HepG2 (cell line): ENCODE measurements around the gene L2HGDH. TPM values are rescaled to one million over a fixed set of nuclear protein-coding genes. Genes with fewer than 3 reads are reported as not detected.

Source experiments
- ATRX ChIP-seq: sonication (generic); formaldehyde crosslinking; IDR thresholded peaks from 2 replicates; pipeline ENCODE4 v1.4.0; 2020; ENCODE audit warnings: missing genetic modification reagents, borderline replicate concordance
- CAMTA2 ChIP-seq: sonication (generic); formaldehyde crosslinking; IDR thresholded peaks from 2 replicates; pipeline ENCODE4 v1.4.0; 2020; ENCODE audit warnings: mild to moderate bottlenecking, missing genetic modification reagents, borderline replicate concordance
- IRF2 ChIP-seq: IDR thresholded peaks from 2 replicates; pipeline ENCODE4 v1.6.1; 2018; ENCODE audit warnings: missing genetic modification reagents, missing compliant biosample characterization
- MEIS1 ChIP-seq: sonication (generic); formaldehyde crosslinking; IDR thresholded peaks from 2 replicates; pipeline ENCODE4 v1.9.0; 2021; ENCODE audit warnings: mild to moderate bottlenecking, missing genetic modification reagents, moderate library complexity, borderline replicate concordance
- MIER2 ChIP-seq: IDR thresholded peaks from 2 replicates; pipeline ENCODE4 v1.6.1; 2016; ENCODE audit warnings: missing biosample characterization, missing genetic modification reagents
- PAF1 ChIP-seq: IDR thresholded peaks from 2 replicates; pipeline ENCODE4 v1.6.1; 2016; ENCODE audit warnings: missing genetic modification reagents, missing compliant biosample characterization
- PAWR ChIP-seq: sonication (generic); formaldehyde crosslinking; IDR thresholded peaks from 2 replicates; pipeline ENCODE4 v1.4.0; 2020; ENCODE audit warnings: missing genetic modification reagents, mild to moderate bottlenecking, borderline replicate concordance
- RARG ChIP-seq: sonication (generic); formaldehyde crosslinking; IDR thresholded peaks from 2 replicates; pipeline ENCODE4 v1.4.0; 2020; ENCODE audit warnings: low read depth, mild to moderate bottlenecking, missing genetic modification reagents
- REST ChIP-seq, 2 experiments: IDR thresholded peaks; 2 replicates each; pipeline ENCODE4 v1.6.1; 2011 to 2012; ENCODE audit warnings: low read length in 2 of 2, borderline replicate concordance in 1 of 2, low read depth in 1 of 2, mild to moderate bottlenecking in 1 of 2, moderate library complexity in 1 of 2
- SNAPC2 ChIP-seq: sonication (generic); formaldehyde crosslinking; IDR thresholded peaks from 2 replicates; pipeline ENCODE4 v1.8.1; 2022; ENCODE audit warnings: mild to moderate bottlenecking, missing genetic modification reagents
- STAT5B ChIP-seq: sonication (generic); formaldehyde crosslinking; IDR thresholded peaks from 2 replicates; pipeline ENCODE4 v1.4.0; 2020; ENCODE audit warnings: missing genetic modification reagents
- ZBTB33 ChIP-seq: sonication (generic); formaldehyde crosslinking; IDR thresholded peaks from 2 replicates; pipeline ENCODE4 v1.4.0; 2020; ENCODE audit warnings: missing genetic modification reagents
- ZC3H13 ChIP-seq: sonication (generic); formaldehyde crosslinking; IDR thresholded peaks from 2 replicates; pipeline ENCODE4 v1.8.1; 2023; ENCODE audit warnings: mild to moderate bottlenecking, missing genetic modification reagents, moderate library complexity
- ZHX1 ChIP-seq: sonication (generic); formaldehyde crosslinking; IDR thresholded peaks from 2 replicates; pipeline ENCODE4 v1.8.1; 2022; ENCODE audit warnings: low read depth, mild to moderate bottlenecking, missing genetic modification reagents
- ZNF230 ChIP-seq: sonication (generic); formaldehyde crosslinking; IDR thresholded peaks from 2 replicates; pipeline ENCODE4 v1.4.0; 2020; ENCODE audit warnings: mild to moderate bottlenecking, missing genetic modification reagents
- ZNF414 ChIP-seq: sonication (generic); formaldehyde crosslinking; IDR thresholded peaks from 2 replicates; pipeline ENCODE4 v1.5.0; 2020; ENCODE audit warnings: missing genetic modification reagents
- ZNF619 ChIP-seq: sonication (generic); formaldehyde crosslinking; IDR thresholded peaks from 2 replicates; pipeline ENCODE4 v1.4.0; 2020; ENCODE audit warnings: mild to moderate bottlenecking, missing genetic modification reagents
- ZNF784 ChIP-seq: sonication (generic); formaldehyde crosslinking; IDR thresholded peaks from 2 replicates; pipeline ENCODE4 v1.5.1; 2020; ENCODE audit warnings: missing genetic modification reagents, mild to moderate bottlenecking, borderline replicate concordance
- ZNF878 ChIP-seq: sonication (generic); formaldehyde crosslinking; IDR thresholded peaks from 2 replicates; pipeline ENCODE4 v1.8.1; 2023; ENCODE audit warnings: mild to moderate bottlenecking, missing genetic modification reagents, moderate library complexity
- polyA plus RNA-seq, 8 experiments: library from polyadenylated mRNA; depleted of rRNA in 3 of 8; stranded (reverse) in 7 of 8; unstranded in 1 of 8; fragments of >200 nt; fragmentation: Illumina TruSeq in 4 of 8; extraction: Trizol in 4 of 8; gene quantifications; 2 replicates each; pipeline versions ENCODE4 v1.2.1 to v1.2.3, GENCODE V29; 2011 to 2016; ENCODE audit warnings: low read depth in 4 of 8, missing spikeins in 1 of 8, mixed read lengths in 1 of 8; ENCODE audit not compliant: insufficient read depth in 1 of 8
- total RNA-seq, 5 experiments: library from RNA; depleted of rRNA; stranded (reverse); fragments of >200 nt; fragmentation: Illumina TruSeq; extraction: Trizol; gene quantifications; 2 replicates each; pipeline ENCODE4 v1.2.3, GENCODE V29; 2016; ENCODE audit warnings: low read depth in 1 of 5

L2HGDH gene
- total and polyA plus RNA-seq, 2 of the 13 experiments (the other 11 are each of a cell fraction or from before 2014, with no cell fraction given), result 3.3 to 5.0 TPM

GRCh38 chr14:50231475-50232275 is 80.4 kb downstream of the L2HGDH start, which contains the start of gene SOS2 (continued):
- TF ChIP-seq ZNF878 (CRISPR knock-in tag), result no peak
- no peak for TF ChIP-seq PAF1 (CRISPR knock-in tag)
- no peak for TF ChIP-seq SNAPC2
- TF ChIP-seq ZBTB33 (CRISPR knock-in tag), result no peak
- TF ChIP-seq PAWR (CRISPR knock-in tag), result no peak
- TF ChIP-seq ZNF414 (CRISPR knock-in tag), result no peak
- TF ChIP-seq ZNF619 (CRISPR knock-in tag), result no peak
- no peak; a peak in 1 of 4 replicates for TF ChIP-seq REST (IDR thresholded peaks at IDR 0.05; ENCODE audit: borderline replicate concordance in 1 of 2, low read depth in 1 of 2, low read length in 2 of 2)
- TF ChIP-seq IRF2, result no peak; the same call in 1 of the 2 replicates
- no peak for TF ChIP-seq ATRX (CRISPR knock-in tag)
- no peak; the same call in none of the 2 replicates for TF ChIP-seq MEIS1
- TF ChIP-seq ZHX1, result no peak
- TF ChIP-seq STAT5B (CRISPR knock-in tag), result no peak
- no peak; the same call in 1 of the 2 replicates for TF ChIP-seq ZC3H13 (CRISPR knock-in tag)
- TF ChIP-seq ZNF230, result peak; percentile 67; the same call in 1 of the 2 replicates
- TF ChIP-seq CAMTA2, result 0 out of 2 replicates have a peak, but pooled peaks have one; percentile 70
- no peak for TF ChIP-seq RARG (CRISPR knock-in tag)
- TF ChIP-seq ZNF784, result peak; percentile 72; the same call in 1 of the 2 replicates
- no peak for TF ChIP-seq MIER2
